22Rv1 (cell line): Measurements from ENCODE around the gene ZNF524.

ENCODE experiments used
- CTCF ChIP-seq: fragments of 450-650 bp; IDR thresholded peaks from 2 replicates; pipeline ENCODE4 v1.5.1; 2017; ENCODE audit warnings: mild to moderate bottlenecking
- ZFX ChIP-seq: fragments of 450-650 bp; IDR thresholded peaks from 2 replicates; pipeline ENCODE4 v1.6.1; 2017; ENCODE audit warnings: antibody characterized with exemption, borderline replicate concordance

DNA sequence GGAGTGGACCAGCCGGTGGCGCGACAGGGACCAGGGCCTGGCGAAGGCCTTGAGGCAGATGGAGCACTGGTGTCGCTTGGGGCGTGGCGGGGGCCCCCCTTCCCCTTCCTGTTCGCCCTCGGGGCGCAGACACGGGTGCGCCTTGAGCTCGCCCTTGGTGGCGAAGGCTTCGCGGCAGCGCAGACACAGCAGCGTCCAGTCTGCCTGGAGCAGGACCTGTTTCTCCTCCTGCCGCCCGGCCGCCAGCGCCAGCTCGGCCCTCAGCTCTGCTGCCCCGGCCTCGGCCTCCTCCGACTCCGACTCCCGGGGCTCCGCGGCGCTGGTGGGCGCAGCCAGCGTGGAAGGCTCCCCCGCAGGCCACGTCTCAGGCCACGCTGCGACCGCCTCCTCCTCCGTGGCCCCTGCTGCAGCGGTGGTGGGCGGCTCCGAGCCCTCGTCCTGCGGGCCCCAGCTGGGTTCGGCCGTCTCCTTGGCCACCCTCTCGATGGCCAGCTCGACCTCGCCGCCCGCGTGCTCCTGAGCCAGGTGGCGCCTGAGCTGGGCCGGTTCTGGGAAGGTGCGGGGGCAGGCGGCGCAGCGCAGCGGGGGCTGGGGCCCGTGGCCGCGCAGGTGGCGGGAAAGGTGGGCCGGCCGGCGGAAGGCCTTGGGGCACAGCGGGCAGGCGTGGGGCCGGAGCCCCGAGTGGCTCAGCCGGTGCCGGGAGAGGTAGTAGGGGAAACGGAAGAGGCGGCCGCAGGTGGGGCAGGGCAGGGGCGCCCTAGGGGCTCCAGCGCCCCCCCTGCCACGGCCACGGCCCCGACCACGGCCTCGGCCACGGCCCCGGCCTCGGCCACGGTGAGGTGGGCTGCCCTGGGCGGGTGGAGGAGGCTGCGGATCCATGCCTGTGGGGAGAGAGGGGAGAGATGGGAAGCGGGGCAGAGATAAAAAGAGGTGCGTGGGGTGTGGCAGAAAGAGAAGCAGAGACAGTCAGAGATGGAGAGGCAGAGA, 21.0 kb upstream of the ZNF524 start:
- TF ChIP-seq CTCF (no peak), ZFX (no peak)
